Mesenchymal stem cell (in vitro differentiated cells and primary cell): Measurements from ENCODE around the gene SHISA7.

Experiments used
- DNase-seq: peaks from one replicate; pipeline ENCODE4 v3.0.0-alpha.2; 2013
- H2AFZ ChIP-seq: one replicate; pipeline ENCODE4 v1.6.1; 2013; ENCODE audit warnings: low read depth, mild to moderate bottlenecking, control low read depth, inconsistent platforms, low read length, moderate library complexity
- H2AK5ac ChIP-seq: 2 replicates; pipeline ENCODE4 v1.6.1; 2013; ENCODE audit warnings: low read length, moderate library complexity, mild to moderate bottlenecking, inconsistent platforms; ENCODE audit not compliant: severe bottlenecking
- H2BK120ac ChIP-seq: one replicate; pipeline ENCODE4 v1.6.1; 2013; ENCODE audit warnings: low read depth, mild to moderate bottlenecking, inconsistent platforms, low read length, moderate library complexity
- H2BK12ac ChIP-seq, 2 experiments: one replicate each; pipeline ENCODE4 v1.6.1; 2013; ENCODE audit warnings: inconsistent platforms in 2 of 2, low read length in 2 of 2, mild to moderate bottlenecking in 2 of 2, moderate library complexity in 2 of 2, control low read depth in 1 of 2
- H2BK15ac ChIP-seq: one replicate; pipeline ENCODE4 v1.6.1; 2013; ENCODE audit warnings: mild to moderate bottlenecking, low read depth, inconsistent platforms; ENCODE audit not compliant: poor library complexity, severe bottlenecking
- H2BK5ac ChIP-seq: 2 replicates; pipeline ENCODE4 v1.6.1; 2013; ENCODE audit warnings: low read depth, mild to moderate bottlenecking, low read length, control low read depth, inconsistent platforms; ENCODE audit not compliant: poor library complexity, severe bottlenecking
- H3K14ac ChIP-seq, 2 experiments: one replicate each; pipeline ENCODE4 v1.6.1; 2013; ENCODE audit warnings: inconsistent platforms in 2 of 2, low read length in 2 of 2, control low read depth in 1 of 2, mild to moderate bottlenecking in 1 of 2, moderate library complexity in 1 of 2
- H3K18ac ChIP-seq, 2 experiments: one replicate each; pipeline ENCODE4 v1.6.1; 2013; ENCODE audit warnings: inconsistent platforms in 2 of 2, low read length in 2 of 2, control low read depth in 1 of 2, low read depth in 1 of 2, mild to moderate bottlenecking in 1 of 2
- H3K23ac ChIP-seq, 2 experiments: one replicate each; pipeline ENCODE4 v1.6.1; 2013; ENCODE audit warnings: inconsistent platforms in 2 of 2, low read length in 2 of 2, mild to moderate bottlenecking in 2 of 2, moderate library complexity in 2 of 2, control low read depth in 1 of 2
- H3K27ac ChIP-seq: 2 replicates; pipeline ENCODE4 v1.5.1; 2013; ENCODE audit warnings: mild to moderate bottlenecking, moderate library complexity, low read length, control low read depth, inconsistent platforms; ENCODE audit not compliant: poor library complexity, severe bottlenecking
- H3K27me3 ChIP-seq, 2 experiments: 2 replicates each; pipeline versions ENCODE4 v1.6.1 to v1.7.0; 2013; ENCODE audit warnings: low read length in 2 of 2, mild to moderate bottlenecking in 2 of 2, moderate library complexity in 2 of 2, control low read depth in 1 of 2, inconsistent platforms in 1 of 2; ENCODE audit not compliant: control insufficient read depth in 1 of 2, insufficient read depth in 1 of 2
- H3K36me3 ChIP-seq, 2 experiments: 2 replicates each; pipeline versions ENCODE4 v1.6.1 to v1.7.0; 2013; ENCODE audit warnings: low read length in 2 of 2, control low read depth in 1 of 2, inconsistent platforms in 1 of 2, low read depth in 1 of 2, mild to moderate bottlenecking in 1 of 2; ENCODE audit not compliant: insufficient read depth in 2 of 2, control insufficient read depth in 1 of 2
- H3K4ac ChIP-seq, 2 experiments: one replicate each; pipeline ENCODE4 v1.6.1; 2013; ENCODE audit warnings: inconsistent platforms in 2 of 2, low read length in 2 of 2, mild to moderate bottlenecking in 2 of 2, moderate library complexity in 2 of 2, control low read depth in 1 of 2, low read depth in 1 of 2
- H3K4me1 ChIP-seq: 2 replicates; pipeline ENCODE4 v1.6.1; 2013; ENCODE audit warnings: low read depth, low read length, control low read depth; ENCODE audit not compliant: control insufficient read depth, insufficient read depth
- H3K4me2 ChIP-seq: 2 replicates; pipeline ENCODE4 v1.6.1; 2013; ENCODE audit warnings: low read length, mild to moderate bottlenecking, inconsistent platforms; ENCODE audit not compliant: poor library complexity, severe bottlenecking
- H3K4me3 ChIP-seq, 2 experiments: 2 replicates each; pipeline versions ENCODE4 v1.5.1 to v1.7.0; 2013; ENCODE audit warnings: low read length in 2 of 2, mild to moderate bottlenecking in 2 of 2, control low read depth in 1 of 2, low read depth in 1 of 2; ENCODE audit not compliant: insufficient read depth in 1 of 2
- H3K79me1 ChIP-seq: replicated peaks from 2 replicates; pipeline ENCODE4 v1.6.1; 2013; ENCODE audit warnings: mild to moderate bottlenecking, control low read depth, low read length, inconsistent platforms; ENCODE audit not compliant: poor library complexity, severe bottlenecking
- H3K9ac ChIP-seq: 2 replicates; pipeline ENCODE4 v1.7.0; 2013; ENCODE audit warnings: mild to moderate bottlenecking, low read length, moderate library complexity
- H3K9me3 ChIP-seq: 2 replicates; pipeline ENCODE4 v1.7.0; 2013; ENCODE audit warnings: mild to moderate bottlenecking, low read length; ENCODE audit not compliant: control insufficient read depth
- H4K8ac ChIP-seq: one replicate; pipeline ENCODE4 v1.6.1; 2013; ENCODE audit warnings: inconsistent platforms, mild to moderate bottlenecking, low read length, moderate library complexity
- H4K91ac ChIP-seq: one replicate; pipeline ENCODE4 v1.6.1; 2013; ENCODE audit warnings: mild to moderate bottlenecking, low read length, inconsistent platforms
- WGBS: methylation state at CpG from one replicate; pipeline ENCODE4 v1.1.7; 2013; ENCODE audit warnings: mixed read lengths; 5-methylcytosine and 5-hydroxymethylcytosine counted together

SHISA7 gene

GRCh38 chr19:55485439-55486011 lies 42.4 kb upstream of the SHISA7 start:
- Histone ChIP-seq H2BK5ac (peak overlapping the region; percentile 19), H3K9me3 (no peaks in the 10 kb centered on the region), H3K23ac (peak overlapping the region in 1 of 2 experiments; percentile 38)

GRCh38 chr19:55484593-55485438 lies 41.7 kb upstream of the SHISA7 start, which contains the start of gene NAT14:
NAT14 (plus strand) TSS chr19:55485188; CDS start chr19:55485709, 521 bp downstream.
- H3K4me3 ChIP-seq, result peak within 1 kb of the TSS; percentile 72 to 78
- DNase-seq, result peak; percentile 86
- peak within 1 kb of the TSS; percentile 92 for H3K4me2 ChIP-seq
- H2BK5ac ChIP-seq, result peak within 1 kb of the TSS; percentile 81
- peaks cover 6 to 59% of the 10 kb centered on the region in 2 experiments for H3K36me3 ChIP-seq
- no peaks in the 10 kb centered on the region for H3K27me3 ChIP-seq
- peaks cover 22% of the 10 kb centered on the region for H3K79me1 ChIP-seq
- peak within 1 kb of the TSS; percentile 99 for H2BK120ac ChIP-seq
- H2BK15ac ChIP-seq, result peak within 1 kb of the TSS; percentile 98
- H3K4ac ChIP-seq, result peak within 1 kb of the TSS; percentile 92 to 97
- H4K8ac ChIP-seq, result peak within 1 kb of the TSS; percentile 90
- H2BK12ac ChIP-seq, result peak within 1 kb of the TSS; percentile 14 to 92
- H3K9ac ChIP-seq, result peak within 1 kb of the TSS; percentile 86
- H3K4me1 ChIP-seq, result peaks cover 65% of the 10 kb centered on the region
- peak within 1 kb of the TSS; percentile 48 to 83 for H3K14ac ChIP-seq
- peak within 1 kb of the TSS in 1 of 2 experiments; percentile 38 for H3K23ac ChIP-seq
- H2AK5ac ChIP-seq, result peak within 1 kb of the TSS; percentile 38
- WGBS, result 2% methylated on average over 67 of the region's 78 CpGs
- peak within 1 kb of the TSS; percentile 62 for H2AFZ ChIP-seq
- peak within 1 kb of the TSS; percentile 76 for H4K91ac ChIP-seq
- peak within 1 kb of the TSS; percentile 87 for H3K27ac ChIP-seq
- H3K18ac ChIP-seq, result peak within 1 kb of the TSS; percentile 82 to 94
- no peaks in the 10 kb centered on the region for H3K9me3 ChIP-seq

More at GRCh38 chr19:55485439-55486011, 42.4 kb upstream of the SHISA7 start:
- H3K79me1 ChIP-seq, result peaks cover 20% of the 10 kb centered on the region
- H2AK5ac ChIP-seq, result peak overlapping the region; percentile 38
- H3K4me1 ChIP-seq, result peaks cover 68% of the 10 kb centered on the region
- DNase-seq, result no peak
- 18% methylated on average over 18 of the region's 18 CpGs for WGBS
- H3K27ac ChIP-seq, result peak overlapping the region; percentile 87
- peaks cover 6 to 62% of the 10 kb centered on the region in 2 experiments for H3K36me3 ChIP-seq
- peak overlapping the region; percentile 86 for H3K9ac ChIP-seq
- peak overlapping the region; percentile 48 to 83 for H3K14ac ChIP-seq
- H3K18ac ChIP-seq, result peak overlapping the region; percentile 69 to 82
- peak overlapping the region; percentile 76 for H4K91ac ChIP-seq
- H3K4me3 ChIP-seq, result peak overlapping the region; percentile 72 to 78
- no peak overlapping the region for H2AFZ ChIP-seq
- peak overlapping the region; percentile 92 for H3K4me2 ChIP-seq
- H3K27me3 ChIP-seq, result no peaks in the 10 kb centered on the region
- peak overlapping the region; percentile 92 to 97 for H3K4ac ChIP-seq
- peak overlapping the region; percentile 99 for H2BK120ac ChIP-seq
- peak overlapping the region; percentile 90 for H4K8ac ChIP-seq
- peak overlapping the region; percentile 14 to 92 for H2BK12ac ChIP-seq
- peak overlapping the region; percentile 98 for H2BK15ac ChIP-seq

GRCh38 chr19:55483706-55484592 lies 40.8 kb upstream of the SHISA7 start:
- H3K18ac ChIP-seq, result no peak overlapping the region
- no peak overlapping the region for H2BK5ac ChIP-seq
- peak overlapping the region; percentile 15 to 64 for H3K4ac ChIP-seq
- no peak overlapping the region for H2AFZ ChIP-seq
- H3K9ac ChIP-seq, result peak overlapping the region; percentile 86
- peak overlapping the region; percentile 3 for H2BK15ac ChIP-seq
- H3K4me3 ChIP-seq, result peak overlapping the region in 1 of 2 experiments; percentile 78
- H3K27me3 ChIP-seq, result no peaks in the 10 kb centered on the region
- H3K23ac ChIP-seq, result peak overlapping the region in 1 of 2 experiments; percentile 43
- H3K14ac ChIP-seq, result no peak overlapping the region
- H4K91ac ChIP-seq, result peak overlapping the region; percentile 44
- H2AK5ac ChIP-seq, result no peak overlapping the region
- DNase-seq, result no peak
- H3K9me3 ChIP-seq, result no peaks in the 10 kb centered on the region
- peaks cover 65% of the 10 kb centered on the region for H3K4me1 ChIP-seq
- H4K8ac ChIP-seq, result no peak overlapping the region
- peaks cover 6 to 57% of the 10 kb centered on the region in 2 experiments for H3K36me3 ChIP-seq
- H2BK12ac ChIP-seq, result peak overlapping the region in 1 of 2 experiments; percentile 22
- H3K27ac ChIP-seq, result no peak overlapping the region
- H3K79me1 ChIP-seq, result peaks cover 20% of the 10 kb centered on the region
- no peak overlapping the region for H2BK120ac ChIP-seq
- 72% methylated on average over 46 of the region's 46 CpGs for WGBS
- H3K4me2 ChIP-seq, result peak overlapping the region; percentile 92
